Heart left ventricle (tissue), 13 donors: ENCODE measurements around the gene GYPE.

Source experiments
- CTCF ChIP-seq, 12 donors: fragments of 200-600 bp; sonication (generic) in 4 of 12; IDR thresholded peaks; one replicate each; pipeline versions ENCODE4 v1.5.0 to v1.8.0; 2018 to 2022; ENCODE audit warnings: antibody characterized with exemption in 12 of 12, mild to moderate bottlenecking in 5 of 12
- POLR2A ChIP-seq, 2 donors: fragments of 450-650 bp; IDR thresholded peaks; one replicate each; pipeline ENCODE4 v1.6.1; 2017; ENCODE audit warnings: antibody characterized with exemption in 2 of 2, mild to moderate bottlenecking in 2 of 2, moderate library complexity in 2 of 2
- donor health status: ischemic (EF 13 %, LVEDD 7.1; RV severe dilation, severe dysfunction).
- donor health status: DM: no; HTN: yes; CAD: no.
- donor health status: DM: no; HTN: no; CAD: no.
- donor health status: ischemic (EF 25% LVEDD 6.9; RV normal size, moderate dysfunction).
- donor health status: ischemic (EF 25% LVEDD 5.7; RV mildly dilated, moderate dysfunction).
- donor health status: ischemic (EF 35%, LVEDD 5.7; RV mildly dilated, moderate dysfunction).
- donor health status: nonischemic (EF 11% LVEDD 7.7; RV severe dilation, severe dysfunction).
- donor health status: DM: yes; HTN: yes; CAD: no.
- donor health status: PGD.
- donor health status: ischemic (EF 29% LVEDD 5.4; RV normal size, mild dysfunction).
- donor health status: nonischemic (EF 23%, LVEDD 6.1; RV moderate dilation, normal function).

DNA sequence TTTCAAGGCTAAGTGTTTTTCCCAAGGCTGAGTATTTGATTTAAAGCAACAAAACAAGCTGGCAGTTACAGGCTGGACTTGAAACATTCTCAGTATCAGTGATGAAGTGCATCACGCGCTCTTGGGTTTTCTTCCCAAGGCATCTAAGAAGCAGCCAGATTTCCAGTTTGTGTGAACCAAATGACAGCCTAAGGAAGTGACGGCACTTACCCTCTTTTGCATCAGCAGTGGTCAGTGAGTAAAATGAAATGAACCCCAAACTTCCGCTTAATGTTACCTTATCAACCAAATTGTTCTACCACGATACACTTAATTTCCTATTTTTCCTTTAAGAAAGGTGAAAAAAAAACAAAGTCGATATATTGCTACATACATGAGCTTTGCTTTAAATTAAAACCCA is 15.8 kb upstream of the GYPE start:
- no peak for TF ChIP-seq CTCF (IDR thresholded peaks at IDR 0.05)
- TF ChIP-seq POLR2A (IDR thresholded peaks at IDR 0.05): no peak
